Left renal cortex interstitium (tissue), 4 donors: ENCODE results near the gene LRP1B. TPM values are rescaled to one million over a fixed set of nuclear protein-coding genes. Genes with fewer than 3 reads are reported as not detected.

Experiments used
- DNase-seq, 4 donors: peaks; one replicate each; pipeline ENCODE4 v3.0.0-alpha.2; 2013; ENCODE audit warnings: low read depth in 4 of 4, low spot score in 2 of 4, missing footprints in 1 of 4
- polyA plus RNA-seq, 4 donors: library from polyadenylated mRNA; unstranded; fragments of 120-200 nt; gene quantifications; one replicate each; pipeline ENCODE4 v1.2.1, GENCODE V29; 2013; ENCODE audit not compliant: insufficient read length in 4 of 4

The LRP1B gene
- polyA plus RNA-seq, 4 donors: 0.82 to 0.99 (median 0.93) TPM

GRCh38 chr2:141529659-141530058 is 601.2 kb downstream of the LRP1B start:
- no peak for DNase-seq

- no peak for DNase-seq
These were observed 601.8 kb downstream of the LRP1B start for GRCh38 chr2:141528990-141529389.

- no peak for DNase-seq
These were observed 604.1 kb downstream of the LRP1B start for GRCh38 chr2:141526760-141527159.

- DNase-seq: no peak
These were observed 606.0 kb downstream of the LRP1B start for GRCh38 chr2:141524777-141525176.

GRCh38 chr2:141523199-141523598 is 607.6 kb downstream of the LRP1B start:
- no peak for DNase-seq

- no peak for DNase-seq
These were observed 608.1 kb downstream of the LRP1B start for GRCh38 chr2:141522702-141523101.

- DNase-seq: no peak
These were observed 608.8 kb downstream of the LRP1B start for GRCh38 chr2:141522048-141522447.

- no peak for DNase-seq
These were observed 610.9 kb downstream of the LRP1B start for GRCh38 chr2:141519906-141520305.

GRCh38 chr2:141517852-141518421 is 612.9 kb downstream of the LRP1B start:
- no peak for DNase-seq

- DNase-seq: no peak
These were observed 613.5 kb downstream of the LRP1B start for GRCh38 chr2:141517180-141517851.

GRCh38 chr2:141515931-141516330 is 614.9 kb downstream of the LRP1B start:
- no peak for DNase-seq

- no peak for DNase-seq
These were observed 617.0 kb downstream of the LRP1B start for GRCh38 chr2:141513853-141514252.

- DNase-seq: no peak
These were observed 621.8 kb downstream of the LRP1B start for GRCh38 chr2:141508806-141509595.

- DNase-seq: no peak
These were observed 622.6 kb downstream of the LRP1B start for GRCh38 chr2:141508086-141508752.

- no peak for DNase-seq
These were observed 624.7 kb downstream of the LRP1B start for GRCh38 chr2:141506135-141506534.

GRCh38 chr2:141501752-141502151 is 629.1 kb downstream of the LRP1B start:
- no peak for DNase-seq

GRCh38 chr2:141499123-141499522 is 631.7 kb downstream of the LRP1B start:
- DNase-seq: no peak

GRCh38 chr2:141498561-141498960 is 632.3 kb downstream of the LRP1B start:
- no peak for DNase-seq

- DNase-seq: no peak
These were observed 633.5 kb downstream of the LRP1B start for GRCh38 chr2:141497272-141497671.

GRCh38 chr2:141496810-141497209 is 634.0 kb downstream of the LRP1B start:
- DNase-seq: no peak

GRCh38 chr2:141493936-141494335 is 636.9 kb downstream of the LRP1B start:
- DNase-seq: no peak
